ENCODE results near the gene KDSR. TPM values are rescaled to one million over a fixed set of nuclear protein-coding genes. Genes with fewer than 3 reads are reported as not detected.

KDSR gene
- total and polyA plus RNA-seq, 2 experiments from 2014 or later: 31.2 to 55.1 TPM

- Histone ChIP-seq H3K79me2 (ENCODE audit: insufficient read depth) (no peaks in the 10 kb centered on the region), H3K4me1 (ENCODE audit: insufficient read depth) (no peaks in the 10 kb centered on the region; the same call in 1 of the 2 replicates), H3K36me3 (ENCODE audit: low read depth) (peaks cover 6% of the 10 kb centered on the region), H3K4me2 (ENCODE audit: unreplicated experiment) (no peak overlapping the region), H3K27me3 (replicated peaks; ENCODE audit: insufficient read depth) (no peaks in the 10 kb centered on the region), H3K4me3 (no peak overlapping the region), H3K9ac (no peak overlapping the region), H3K9me2 (ENCODE audit: insufficient read depth) (no peaks in the 10 kb centered on the region), H2AFZ (no peak overlapping the region), H3F3A (ENCODE audit: insufficient read depth) (peaks cover 20% of the 10 kb centered on the region; the same call in 1 of the 2 replicates), H4K20me1 (ENCODE audit: insufficient read depth) (no peaks in the 10 kb centered on the region), H3K9me3 (ENCODE audit: low read depth) (no peaks in the 10 kb centered on the region), H3K27ac (no peak overlapping the region)
- in situ Hi-C loops (cut with MboI): loop anchor here (5.0 kb wide), 1 partner anchor 193 kb away; no protein-coding TSS in a partner anchor
- WGBS, 2 experiments (ENCODE audit: low coverage in 1 of 2, low lambda C conversion rate in 2 of 2, missing lambda C conversion rate in 2 of 2): 79 to 84% methylated on average over 11 of the region's 11 CpGs
- DNase-seq: no peak
- TF ChIP-seq EZH2 (IDR thresholded peaks at IDR 0.05; ENCODE audit: insufficient read depth, poor library complexity, severe bottlenecking): no peak
- no peak for TF ChIP-seq EZH2phosphoT487 (IDR thresholded peaks at IDR 0.05; ENCODE audit: insufficient read depth, low read depth)
Observed at GRCh38 chr18:63325086-63325686, 41.8 kb downstream of the KDSR start.

- Histone ChIP-seq H3F3A (ENCODE audit: insufficient read depth) (peaks cover 16% of the 10 kb centered on the region; the same call in 1 of the 2 replicates), H3K27me3 (replicated peaks; ENCODE audit: insufficient read depth) (no peaks in the 10 kb centered on the region), H3K9me3 (ENCODE audit: low read depth) (no peaks in the 10 kb centered on the region), H3K4me2 (ENCODE audit: unreplicated experiment) (no peak overlapping the region), H3K4me3 (no peak overlapping the region), H3K36me3 (ENCODE audit: low read depth) (no peaks in the 10 kb centered on the region), H4K20me1 (ENCODE audit: insufficient read depth) (no peaks in the 10 kb centered on the region), H3K27ac (no peak overlapping the region), H2AFZ (peak overlapping the region; percentile 56), H3K79me2 (ENCODE audit: insufficient read depth) (no peaks in the 10 kb centered on the region), H3K4me1 (ENCODE audit: insufficient read depth) (peaks cover 8% of the 10 kb centered on the region; the same call in 1 of the 2 replicates), H3K9me2 (ENCODE audit: insufficient read depth) (no peaks in the 10 kb centered on the region), H3K9ac (no peak overlapping the region; the same call in 1 of the 2 replicates)
- in situ Hi-C loops (cut with MboI): loop anchor here (5.0 kb wide), 1 partner anchor 306 kb away; no protein-coding TSS in a partner anchor
- WGBS, 2 experiments (ENCODE audit: low coverage in 1 of 2, low lambda C conversion rate in 2 of 2, missing lambda C conversion rate in 2 of 2): 12 to 13% methylated on average over 8 of the region's 8 CpGs
- peak; percentile 84 for DNase-seq
- TF ChIP-seq EZH2phosphoT487 (IDR thresholded peaks at IDR 0.05; ENCODE audit: insufficient read depth, low read depth) (no peak), EZH2 (IDR thresholded peaks at IDR 0.05; ENCODE audit: insufficient read depth, poor library complexity, severe bottlenecking) (no peak)
Observed at GRCh38 chr18:63322908-63323634, 43.9 kb downstream of the KDSR start.

- Histone ChIP-seq H3K4me2 (ENCODE audit: unreplicated experiment) (no peak overlapping the region), H3K4me1 (ENCODE audit: insufficient read depth) (peaks cover 8% of the 10 kb centered on the region; the same call in 1 of the 2 replicates), H3K79me2 (ENCODE audit: insufficient read depth) (no peaks in the 10 kb centered on the region), H3K9ac (no peak overlapping the region), H3K4me3 (no peak overlapping the region), H3F3A (ENCODE audit: insufficient read depth) (peaks cover 17% of the 10 kb centered on the region; the same call in 1 of the 2 replicates), H3K27ac (no peak overlapping the region), H4K20me1 (ENCODE audit: insufficient read depth) (no peaks in the 10 kb centered on the region), H3K36me3 (ENCODE audit: low read depth) (no peaks in the 10 kb centered on the region), H2AFZ (peak overlapping the region; percentile 56), H3K9me3 (ENCODE audit: low read depth) (no peaks in the 10 kb centered on the region), H3K9me2 (ENCODE audit: insufficient read depth) (no peaks in the 10 kb centered on the region), H3K27me3 (replicated peaks; ENCODE audit: insufficient read depth) (no peaks in the 10 kb centered on the region)
- in situ Hi-C loops (cut with MboI): loop anchor here (5.0 kb wide), 1 partner anchor 305 kb away; no protein-coding TSS in a partner anchor
- no peak for DNase-seq
- 73 to 74% methylated on average over 4 of the region's 4 CpGs for WGBS, 2 experiments (ENCODE audit: low coverage in 1 of 2, low lambda C conversion rate in 2 of 2, missing lambda C conversion rate in 2 of 2)
- no peak for TF ChIP-seq EZH2phosphoT487 (IDR thresholded peaks at IDR 0.05; ENCODE audit: insufficient read depth, low read depth)
- TF ChIP-seq EZH2 (IDR thresholded peaks at IDR 0.05; ENCODE audit: insufficient read depth, poor library complexity, severe bottlenecking): no peak
Observed at GRCh38 chr18:63322206-63322605, 44.8 kb downstream of the KDSR start.

- Histone ChIP-seq H2AFZ (no peak overlapping the region), H3K4me2 (ENCODE audit: unreplicated experiment) (no peak overlapping the region)
- in situ Hi-C loops (cut with MboI): loop anchor here (5.0 kb wide), 1 partner anchor 304 kb away; no protein-coding TSS in a partner anchor
Observed at GRCh38 chr18:63321291-63321690, 45.7 kb downstream of the KDSR start.

More at GRCh38 chr18:63321291-63321690, 45.7 kb downstream of the KDSR start:
- no peaks in the 10 kb centered on the region for H3K79me2 ChIP-seq (ENCODE audit: insufficient read depth)
- no peak for DNase-seq
- H3K9me2 ChIP-seq (ENCODE audit: insufficient read depth): no peaks in the 10 kb centered on the region
- H4K20me1 ChIP-seq (ENCODE audit: insufficient read depth): no peaks in the 10 kb centered on the region
- H3K27me3 ChIP-seq (replicated peaks; ENCODE audit: insufficient read depth): no peaks in the 10 kb centered on the region
- H3K36me3 ChIP-seq (ENCODE audit: low read depth): no peaks in the 10 kb centered on the region
- H3K9ac ChIP-seq: no peak overlapping the region
- TF ChIP-seq EZH2phosphoT487 (IDR thresholded peaks at IDR 0.05; ENCODE audit: insufficient read depth, low read depth) (no peak), EZH2 (IDR thresholded peaks at IDR 0.05; ENCODE audit: insufficient read depth, poor library complexity, severe bottlenecking) (no peak)
- H3F3A ChIP-seq (ENCODE audit: insufficient read depth): peaks cover 20% of the 10 kb centered on the region; the same call in 1 of the 2 replicates
- H3K9me3 ChIP-seq (ENCODE audit: low read depth): no peaks in the 10 kb centered on the region
- peaks cover 8% of the 10 kb centered on the region; the same call in 1 of the 2 replicates for H3K4me1 ChIP-seq (ENCODE audit: insufficient read depth)
- no peak overlapping the region for H3K4me3 ChIP-seq
- WGBS, 2 experiments (ENCODE audit: low coverage in 1 of 2, low lambda C conversion rate in 2 of 2, missing lambda C conversion rate in 2 of 2): 88 to 90% methylated on average over 9 of the region's 9 CpGs
- H3K27ac ChIP-seq: no peak overlapping the region
